HG02610 (cell line): ENCODE measurements around the gene FNDC7.
"Not testable (repeated sequence)": the region's sequence is repeated elsewhere in the genome, so short reads cannot be mapped to it uniquely, and the experiment has no call there.

Source experiments
- ATAC-seq: cut with Tn5 transposase; IDR thresholded peaks from one replicate; pipeline ENCODE4 v1.9.1; 2021; ENCODE audit warnings: mild to moderate bottlenecking, moderate library complexity; ENCODE audit not compliant: unreplicated experiment

FNDC7 gene

GRCh38 chr1:108734171-108734865 is 21.6 kb downstream of the FNDC7 start:
- ATAC-seq = no peak

- no peak for ATAC-seq
Measured at GRCh38 chr1:108742253-108742652, 29.5 kb downstream of the FNDC7 start.

- no peak for ATAC-seq
Measured at GRCh38 chr1:108745980-108746381, 33.3 kb downstream of the FNDC7 start.

- ATAC-seq = peak; percentile 92
Measured at GRCh38 chr1:108746382-108747170, 33.9 kb downstream of the FNDC7 start, which contains the start of gene STXBP3. TSS of gene STXBP3 (plus strand) at chr1:108746674. CDS start at chr1:108746738, 64 bp downstream.

GRCh38 chr1:108747171-108747850 is 34.6 kb downstream of the FNDC7 start:
- ATAC-seq = peak; percentile 47

DNA sequence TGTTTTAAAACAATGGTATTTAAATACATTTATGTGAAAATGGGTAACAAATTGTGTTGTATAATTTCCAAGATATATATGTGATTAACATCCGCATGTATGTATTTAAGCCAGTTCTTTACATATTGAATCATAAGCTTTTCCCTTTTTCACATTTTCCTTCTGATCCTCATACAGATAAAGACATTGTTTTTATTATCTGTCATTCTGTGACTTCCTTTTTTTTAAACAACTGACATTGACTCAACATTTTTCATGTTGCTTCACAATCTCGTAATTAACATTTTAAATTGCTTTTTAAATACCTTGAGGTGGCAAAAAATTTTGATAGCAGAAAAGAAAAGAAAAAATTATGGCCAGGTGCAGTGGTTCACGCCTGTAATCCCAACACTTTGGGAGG is 35.2 kb downstream of the FNDC7 start:
- no peak for ATAC-seq

DNA sequence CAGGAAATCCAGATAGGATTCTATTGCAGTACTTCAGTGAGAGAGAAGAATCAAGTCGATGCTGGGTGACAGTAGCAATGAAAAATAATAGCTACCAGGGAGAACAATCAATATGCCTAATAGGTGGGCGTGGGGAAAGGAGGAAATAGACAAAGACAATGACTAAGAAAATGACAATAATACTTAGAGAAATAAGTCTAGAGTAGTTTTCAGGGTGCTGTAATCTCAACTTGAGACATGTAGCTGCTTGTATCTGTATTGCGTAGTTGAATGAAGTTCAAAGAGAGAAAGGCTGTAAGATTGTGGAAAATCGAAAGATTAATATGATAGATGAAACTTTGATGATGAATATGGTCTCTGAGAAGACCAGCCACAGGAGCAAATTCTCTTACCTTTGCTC is 36.4 kb downstream of the FNDC7 start:
- ATAC-seq = no peak

DNA sequence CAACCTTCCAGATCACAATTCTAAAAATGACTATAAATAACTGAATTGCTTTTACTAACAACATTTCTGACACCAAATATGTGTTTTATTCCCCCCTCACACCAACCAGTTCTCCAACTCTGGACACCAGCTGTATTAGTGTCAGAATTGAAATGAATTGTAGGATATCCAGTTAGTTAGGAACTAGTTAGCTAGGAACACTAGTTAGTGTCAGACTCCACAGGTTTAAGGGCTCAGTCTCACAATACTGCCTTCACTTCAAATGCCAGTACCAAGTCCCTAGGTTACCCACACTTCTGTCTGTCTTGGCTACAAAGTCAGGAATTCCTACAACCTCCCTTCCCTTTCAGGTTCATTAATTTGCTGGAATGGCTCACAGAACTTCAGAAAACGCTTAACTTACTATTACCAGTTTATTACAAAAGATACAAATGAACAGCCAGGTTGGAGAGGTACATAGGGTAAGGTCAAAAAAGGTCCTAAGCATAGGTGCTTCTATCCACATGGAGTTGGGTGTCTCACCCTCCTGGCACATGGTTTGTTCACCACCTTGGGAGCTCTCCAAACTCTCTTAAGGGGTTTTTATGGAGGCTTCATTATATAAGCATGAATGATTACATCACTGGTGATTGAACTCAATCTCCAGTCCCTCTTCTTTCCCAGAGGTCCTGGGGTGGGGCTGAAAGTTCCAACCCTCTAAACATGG is 37.9 kb downstream of the FNDC7 start:
- ATAC-seq = no peak

GRCh38 chr1:108753363-108753762 is 40.7 kb downstream of the FNDC7 start:
- ATAC-seq = no peak

DNA sequence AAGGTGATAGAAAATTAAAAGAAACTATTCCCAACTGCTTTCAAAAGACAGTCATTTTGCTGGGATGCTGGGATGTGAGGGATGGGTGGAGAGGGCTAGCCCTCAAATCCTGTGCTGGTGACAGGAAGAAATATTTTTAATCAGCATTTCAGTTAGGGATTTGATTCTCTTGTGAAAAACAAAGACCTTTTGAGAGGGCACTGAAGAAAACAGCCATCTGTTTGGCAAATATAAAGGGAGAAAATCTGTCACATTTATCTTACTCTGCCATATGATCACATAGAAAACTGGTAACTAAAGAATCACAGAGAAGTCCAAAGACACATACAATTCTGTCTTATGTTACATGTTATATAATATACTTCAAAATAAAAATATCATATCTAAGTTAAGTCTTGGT is 46.1 kb downstream of the FNDC7 start:
- ATAC-seq = no peak

- ATAC-seq = no peak
Measured at GRCh38 chr1:108767115-108767514, 54.4 kb downstream of the FNDC7 start.

GRCh38 chr1:108767708-108768107 is 55.0 kb downstream of the FNDC7 start:
- no peak for ATAC-seq

GRCh38 chr1:108777839-108778238 is 65.1 kb downstream of the FNDC7 start:
- ATAC-seq = no peak

GRCh38 chr1:108779455-108779854 is 66.7 kb downstream of the FNDC7 start:
- no peak for ATAC-seq

- ATAC-seq = no peak
Measured at GRCh38 chr1:108780937-108781574, 68.3 kb downstream of the FNDC7 start.

- ATAC-seq = not testable (repeated sequence)
Measured at GRCh38 chr1:108781575-108781944, 68.9 kb downstream of the FNDC7 start.

GRCh38 chr1:108785264-108785663 is 72.6 kb downstream of the FNDC7 start:
- no peak for ATAC-seq

GRCh38 chr1:108785880-108786279 is 73.2 kb downstream of the FNDC7 start:
- ATAC-seq = no peak

- no peak for ATAC-seq
Measured at GRCh38 chr1:108791790-108792189, 79.1 kb downstream of the FNDC7 start.
